ENCODE measurements around the gene HSP90AB1.

DNA sequence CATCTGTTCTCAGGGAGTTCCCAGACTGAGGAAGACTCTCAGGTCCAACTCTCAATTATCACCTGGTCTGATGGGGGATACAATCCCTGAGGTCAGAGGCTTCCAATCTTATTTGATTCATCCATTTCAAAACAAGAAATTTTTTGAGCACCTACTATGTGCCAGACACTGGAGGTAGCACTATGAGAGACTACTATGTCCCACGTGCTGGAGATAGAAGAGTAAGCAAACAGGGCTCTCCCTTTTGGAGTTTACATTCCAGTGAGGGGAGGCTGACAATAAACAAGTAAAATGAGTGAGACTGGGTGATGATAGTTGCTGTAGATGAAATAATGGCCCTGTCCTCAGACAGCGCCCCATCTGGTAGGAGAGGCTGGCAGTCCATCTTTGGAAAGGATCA, 39.8 kb downstream of the HSP90AB1 start:
- no peak for TF ChIP-seq POLR2A (IDR thresholded peaks at IDR 0.05; ENCODE audit: control extremely low read depth in 1 of 2, low read depth in 2 of 2, low read length in 2 of 2)
- TF ChIP-seq EP300 (IDR thresholded peaks at IDR 0.05; ENCODE audit: borderline replicate concordance in 1 of 2, low read depth in 2 of 2, low read length in 2 of 2): no peak
